H9 (cell line): Measurements from ENCODE around the gene PDE1A. TPM values are rescaled to one million over a fixed set of nuclear protein-coding genes. Genes with fewer than 3 reads are reported as not detected.

ENCODE experiments used
- DNase-seq: peaks from one replicate; pipeline ENCODE4 v3.0.0-alpha.2; 2017
- H2AFZ ChIP-seq: one replicate; pipeline ENCODE4 v1.6.1; 2013; ENCODE audit warnings: mild to moderate bottlenecking, low read length, control low read depth, moderate library complexity
- H2AK5ac ChIP-seq: 2 replicates; pipeline ENCODE4 v1.6.1; 2013; ENCODE audit warnings: low read length, control low read depth, mixed read lengths; ENCODE audit not compliant: insufficient read length
- H2BK120ac ChIP-seq: one replicate; pipeline ENCODE4 v1.6.1; 2013; ENCODE audit warnings: low read depth, mild to moderate bottlenecking, low read length, control low read depth, inconsistent platforms; ENCODE audit not compliant: poor library complexity, severe bottlenecking
- H2BK12ac ChIP-seq: 2 replicates; pipeline ENCODE4 v1.6.1; 2013; ENCODE audit warnings: low read length, control low read depth, mixed read lengths, low read depth; ENCODE audit not compliant: insufficient read length
- H2BK15ac ChIP-seq: 2 replicates; pipeline ENCODE4 v1.6.1; 2013; ENCODE audit warnings: low read depth, low read length, control low read depth
- H2BK20ac ChIP-seq: one replicate; pipeline ENCODE4 v1.6.1; 2013; ENCODE audit warnings: low read depth, mild to moderate bottlenecking, low read length, control low read depth, inconsistent platforms; ENCODE audit not compliant: poor library complexity, severe bottlenecking
- H2BK5ac ChIP-seq: 2 replicates; pipeline ENCODE4 v1.6.1; 2013; ENCODE audit warnings: low read length, control low read depth, mixed read lengths; ENCODE audit not compliant: insufficient read length
- H3K14ac ChIP-seq: 2 replicates; pipeline ENCODE4 v1.6.1; 2013; ENCODE audit warnings: low read length, control low read depth; ENCODE audit not compliant: insufficient read depth
- H3K18ac ChIP-seq: 2 replicates; pipeline ENCODE4 v1.6.1; 2013; ENCODE audit warnings: low read depth, mild to moderate bottlenecking, mixed read lengths, low read length, control low read depth; ENCODE audit not compliant: insufficient read length
- H3K23ac ChIP-seq: 2 replicates; pipeline ENCODE4 v1.6.1; 2013; ENCODE audit warnings: low read length, control low read depth, mixed read lengths, low read depth; ENCODE audit not compliant: insufficient read length
- H3K23me2 ChIP-seq: 2 replicates; pipeline ENCODE4 v1.6.1; 2013; ENCODE audit warnings: low read depth, mild to moderate bottlenecking, mixed read lengths, low read length, control low read depth; ENCODE audit not compliant: insufficient read length, poor library complexity, severe bottlenecking
- H3K27ac ChIP-seq: 2 replicates; pipeline ENCODE4 v1.5.1; 2013; ENCODE audit warnings: low read length, control low read depth, mixed read lengths, low read depth; ENCODE audit not compliant: insufficient read length
- H3K27me3 ChIP-seq: 2 replicates; pipeline ENCODE4 v1.6.1; 2013; ENCODE audit warnings: low read length, control low read depth, inconsistent platforms; ENCODE audit not compliant: insufficient read depth
- H3K4ac ChIP-seq: 2 replicates; pipeline ENCODE4 v1.6.1; 2013; ENCODE audit warnings: low read depth, mild to moderate bottlenecking, control low read depth, inconsistent platforms, low read length, moderate library complexity
- H3K4me1 ChIP-seq: 2 replicates; pipeline ENCODE4 v1.6.1; 2013; ENCODE audit warnings: low read length, control low read depth, inconsistent platforms; ENCODE audit not compliant: insufficient read depth
- H3K4me2 ChIP-seq: 2 replicates; pipeline ENCODE4 v1.6.1; 2013; ENCODE audit warnings: low read length, control low read depth, mixed read lengths; ENCODE audit not compliant: insufficient read length, insufficient read depth
- H3K56ac ChIP-seq: 2 replicates; pipeline ENCODE4 v1.6.1; 2013; ENCODE audit warnings: low read depth, mild to moderate bottlenecking, mixed read lengths, low read length, control low read depth; ENCODE audit not compliant: insufficient read length
- H3K79me1 ChIP-seq: 2 replicates; pipeline ENCODE4 v1.6.1; 2013; ENCODE audit warnings: low read depth, mild to moderate bottlenecking, moderate library complexity, low read length, control low read depth, inconsistent platforms; ENCODE audit not compliant: insufficient read depth, poor library complexity, severe bottlenecking
- H3K79me2 ChIP-seq: 2 replicates; pipeline ENCODE4 v1.6.1; 2013; ENCODE audit warnings: low read length, control low read depth, inconsistent platforms; ENCODE audit not compliant: insufficient read depth
- H3K9ac ChIP-seq: 2 replicates; pipeline ENCODE4 v1.6.1; 2013; ENCODE audit warnings: low read length, control low read depth, mixed read lengths; ENCODE audit not compliant: insufficient read length; ENCODE audit errors: extremely low read depth
- H3K9me3 ChIP-seq: one replicate; pipeline ENCODE4 v1.6.1; 2013; ENCODE audit warnings: low read depth, low read length, inconsistent platforms; ENCODE audit not compliant: control insufficient read depth
- H3T11ph ChIP-seq: one replicate; pipeline ENCODE4 v1.6.1; 2013; ENCODE audit warnings: mild to moderate bottlenecking, low read length, control low read depth, inconsistent platforms
- H4K20me1 ChIP-seq: one replicate; pipeline ENCODE4 v1.6.1; 2013; ENCODE audit not compliant: control insufficient read depth, insufficient read length, insufficient read depth
- H4K5ac ChIP-seq: 2 replicates; pipeline ENCODE4 v1.6.1; 2013; ENCODE audit warnings: low read depth, mild to moderate bottlenecking, mixed read lengths, low read length, control low read depth; ENCODE audit not compliant: insufficient read length
- H4K8ac ChIP-seq: replicated peaks from 2 replicates; pipeline ENCODE4 v1.6.1; 2013; ENCODE audit warnings: low read length, control low read depth, mixed read lengths, low read depth; ENCODE audit not compliant: insufficient read length
- H4K91ac ChIP-seq: 2 replicates; pipeline ENCODE4 v1.6.1; 2013; ENCODE audit warnings: low read depth, mild to moderate bottlenecking, moderate library complexity, mixed read lengths, low read length, control low read depth; ENCODE audit not compliant: insufficient read length
- H3K27ac Mint-ChIP-seq, 3 experiments: 2 replicates in 2 of 3; 3 replicates in 1 of 3; pipeline ENCODE4 v1.8.0; 2020 to 2021; ENCODE audit warnings: mixed read lengths in 3 of 3, mild to moderate bottlenecking in 1 of 3, moderate library complexity in 1 of 3
- H3K27me3 Mint-ChIP-seq: 2 replicates; pipeline ENCODE4 v1.8.0; 2021; ENCODE audit warnings: low read depth, mild to moderate bottlenecking, moderate library complexity, mixed read lengths
- H3K36me3 Mint-ChIP-seq, 3 experiments: 2 replicates in 2 of 3; 3 replicates in 1 of 3; pipeline ENCODE4 v1.8.0; 2020 to 2021; ENCODE audit warnings: low read depth in 3 of 3, mixed read lengths in 3 of 3; ENCODE audit not compliant: insufficient read depth in 1 of 3
- H3K4me1 Mint-ChIP-seq, 2 experiments: 2 replicates each; pipeline ENCODE4 v1.8.0; 2020; ENCODE audit warnings: mixed read lengths in 2 of 2
- H3K4me3 Mint-ChIP-seq, 2 experiments: 2 replicates in 1 of 2; 3 replicates in 1 of 2; pipeline ENCODE4 v1.8.0; 2020 to 2021; ENCODE audit warnings: mild to moderate bottlenecking in 2 of 2, mixed read lengths in 2 of 2, moderate library complexity in 1 of 2
- H3K9me3 Mint-ChIP-seq, 2 experiments: 2 replicates in 1 of 2; 3 replicates in 1 of 2; pipeline ENCODE4 v1.8.0; 2020; ENCODE audit warnings: mild to moderate bottlenecking in 2 of 2, mixed read lengths in 2 of 2, moderate library complexity in 1 of 2
- WGBS: extraction: QIAGEN DNeasy Blood & Tissue Kit; methylation state at CpG from one replicate; pipeline ENCODE4 v1.1.7; 2013; ENCODE audit warnings: missing lambda C conversion rate, low lambda C conversion rate, mixed read lengths; ENCODE audit not compliant: insufficient read length; ENCODE audit errors: extremely low coverage; 5-methylcytosine and 5-hydroxymethylcytosine counted together
- total RNA-seq: library from RNA; stranded (reverse); gene quantifications from 2 replicates; pipeline ENCODE4 v1.2.1, GENCODE V29; 2021
- TF ChIP-seq, protein P1 (sequence below): fragments of 200-600 bp; sonication (generic); conservative IDR thresholded peaks from 3 replicates; pipeline ENCODE4 v1.8.0; 2021; ENCODE audit warnings: antibody characterized with exemption, mild to moderate bottlenecking

Gene PDE1A
- total RNA-seq, 1 experiment from 2014 or later = 0.11 TPM

DNA sequence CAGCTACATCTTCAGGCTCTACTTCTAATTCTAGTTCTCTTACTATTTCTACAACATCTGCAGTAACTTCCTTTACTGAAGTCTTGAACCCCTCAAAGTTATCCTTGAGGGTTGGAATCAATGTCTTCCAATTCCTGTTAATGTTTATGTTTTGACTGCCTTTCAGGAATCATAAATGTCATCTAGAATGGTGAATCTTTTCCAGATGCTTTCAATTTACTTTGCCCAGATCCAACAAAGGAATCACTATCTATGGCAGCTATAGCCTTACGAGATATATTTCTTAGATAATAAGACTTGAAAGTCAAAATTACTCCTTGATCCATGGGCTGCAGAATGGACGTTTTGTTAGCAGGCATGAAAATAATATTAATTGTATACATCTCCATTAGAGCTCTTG lies 123.9 kb downstream of the PDE1A start:
- Histone ChIP-seq H3K18ac (no peak overlapping the region), H3K27me3 (no peaks in the 10 kb centered on the region; the same call in 1 of the 2 replicates), H4K20me1 (no peaks in the 10 kb centered on the region), H3K23me2 (no peaks in the 10 kb centered on the region), H3K9ac (no peak overlapping the region), H4K5ac (no peak overlapping the region), H3K4ac (no peak overlapping the region), H3K23ac (no peak overlapping the region), H3K27ac (no peak overlapping the region), H3K14ac (no peak overlapping the region), H2BK120ac (no peak overlapping the region), H2AK5ac (no peak overlapping the region), H3K56ac (no peak overlapping the region), H4K91ac (no peak overlapping the region), H2BK12ac (no peak overlapping the region), H2BK15ac (no peak overlapping the region), H4K8ac (no peak overlapping the region), H2BK5ac (no peak overlapping the region), H3K9me3 (no peaks in the 10 kb centered on the region), H3K79me2 (no peaks in the 10 kb centered on the region), H2AFZ (no peak overlapping the region), H3K4me1 (no peaks in the 10 kb centered on the region), H2BK20ac (no peak overlapping the region), H3T11ph (no peak overlapping the region), H3K79me1 (no peaks in the 10 kb centered on the region), H3K4me2 (no peak overlapping the region)
- TF ChIP-seq, protein P1, sequence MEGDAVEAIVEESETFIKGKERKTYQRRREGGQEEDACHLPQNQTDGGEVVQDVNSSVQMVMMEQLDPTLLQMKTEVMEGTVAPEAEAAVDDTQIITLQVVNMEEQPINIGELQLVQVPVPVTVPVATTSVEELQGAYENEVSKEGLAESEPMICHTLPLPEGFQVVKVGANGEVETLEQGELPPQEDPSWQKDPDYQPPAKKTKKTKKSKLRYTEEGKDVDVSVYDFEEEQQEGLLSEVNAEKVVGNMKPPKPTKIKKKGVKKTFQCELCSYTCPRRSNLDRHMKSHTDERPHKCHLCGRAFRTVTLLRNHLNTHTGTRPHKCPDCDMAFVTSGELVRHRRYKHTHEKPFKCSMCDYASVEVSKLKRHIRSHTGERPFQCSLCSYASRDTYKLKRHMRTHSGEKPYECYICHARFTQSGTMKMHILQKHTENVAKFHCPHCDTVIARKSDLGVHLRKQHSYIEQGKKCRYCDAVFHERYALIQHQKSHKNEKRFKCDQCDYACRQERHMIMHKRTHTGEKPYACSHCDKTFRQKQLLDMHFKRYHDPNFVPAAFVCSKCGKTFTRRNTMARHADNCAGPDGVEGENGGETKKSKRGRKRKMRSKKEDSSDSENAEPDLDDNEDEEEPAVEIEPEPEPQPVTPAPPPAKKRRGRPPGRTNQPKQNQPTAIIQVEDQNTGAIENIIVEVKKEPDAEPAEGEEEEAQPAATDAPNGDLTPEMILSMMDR = no peak
- H3K36me3 Mint-ChIP-seq = no peaks in the 10 kb centered on the region
- no CpG with 5 or more reads among the region's 2 CpGs for WGBS
- no peaks in the 10 kb centered on the region for H3K27me3 Mint-ChIP-seq
- H3K4me3 Mint-ChIP-seq = no peak overlapping the region
- H3K27ac Mint-ChIP-seq = no peak overlapping the region
- no peak for DNase-seq
- H3K4me1 Mint-ChIP-seq = no peaks in the 10 kb centered on the region
- no peaks in the 10 kb centered on the region for H3K9me3 Mint-ChIP-seq
